ENCODE measurements around the gene CXCL14.
A peak's percentile ranks its signal among the peaks of the same experiment; 100 is the strongest.

The CXCL14 gene

GRCh38 chr5:135596157-135596763, 17.5 kb upstream of the CXCL14 start:
- peak; percentile 6 for DNase-seq

GRCh38 chr5:135594416-135594960, 15.7 kb upstream of the CXCL14 start:
- DNase-seq: peak; percentile 22

DNA sequence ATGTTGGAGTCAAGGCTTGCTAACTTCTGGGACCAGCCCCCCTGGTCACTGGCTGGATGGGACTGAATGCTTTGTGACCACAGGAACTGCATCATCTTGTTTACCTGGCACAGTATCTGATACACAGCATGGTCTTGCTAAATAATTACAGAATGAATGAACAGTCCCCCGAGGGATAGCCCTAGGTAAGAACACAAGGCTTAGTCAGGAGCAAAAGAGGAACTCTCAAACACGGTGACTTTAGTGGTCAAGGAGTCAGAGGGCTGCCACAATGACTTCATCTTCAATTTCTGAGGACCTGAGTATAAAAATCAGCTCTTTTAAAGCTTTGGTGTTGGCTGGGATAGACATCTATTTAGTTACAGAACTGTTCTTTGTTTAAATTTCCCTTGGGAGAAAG, 15.1 kb upstream of the CXCL14 start:
- peak; percentile 4 for DNase-seq

DNA sequence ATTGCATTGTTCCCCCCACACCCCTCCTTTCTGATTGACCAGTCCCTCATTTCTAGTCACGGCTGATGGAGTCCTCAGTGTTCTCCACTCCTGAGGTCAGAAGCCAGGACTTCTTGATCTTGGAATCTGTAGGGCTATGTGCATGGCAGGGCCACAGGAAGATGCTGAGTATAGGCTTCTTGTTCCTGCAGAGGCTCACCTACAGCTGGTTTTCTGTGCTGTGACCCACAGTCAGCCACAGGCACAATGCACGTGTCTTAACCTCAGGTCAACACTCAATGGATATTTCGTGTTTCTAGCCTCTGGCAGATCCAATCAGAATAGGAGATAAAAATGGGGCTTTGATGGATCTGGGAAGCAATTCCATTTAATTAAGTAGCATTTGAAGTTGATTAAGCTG, 14.3 kb upstream of the CXCL14 start:
- DNase-seq: peak; percentile 16

- peak; percentile 26 for DNase-seq
Observed at GRCh38 chr5:135592312-135593045, 13.7 kb upstream of the CXCL14 start.

DNA sequence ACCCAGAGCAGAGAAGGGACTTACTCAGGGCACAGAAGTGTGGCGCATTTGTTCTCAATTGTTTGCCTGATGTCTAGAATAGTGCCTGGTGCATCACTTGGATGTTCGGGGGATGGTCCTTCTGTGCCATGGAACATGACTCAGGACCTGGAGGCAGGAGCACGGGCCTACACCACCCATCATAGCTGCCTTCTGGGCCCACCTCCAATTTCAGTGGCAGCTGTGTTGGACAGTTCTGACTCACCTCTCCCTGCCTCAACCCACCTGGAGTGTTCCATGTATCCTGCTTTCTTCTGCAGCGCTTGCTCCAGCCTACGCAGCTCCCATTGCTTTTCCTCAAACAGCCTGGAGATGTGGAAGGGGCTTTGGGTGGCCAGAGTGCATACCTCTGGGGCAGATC, 12.5 kb upstream of the CXCL14 start:
- peak; percentile 46 for DNase-seq

DNA sequence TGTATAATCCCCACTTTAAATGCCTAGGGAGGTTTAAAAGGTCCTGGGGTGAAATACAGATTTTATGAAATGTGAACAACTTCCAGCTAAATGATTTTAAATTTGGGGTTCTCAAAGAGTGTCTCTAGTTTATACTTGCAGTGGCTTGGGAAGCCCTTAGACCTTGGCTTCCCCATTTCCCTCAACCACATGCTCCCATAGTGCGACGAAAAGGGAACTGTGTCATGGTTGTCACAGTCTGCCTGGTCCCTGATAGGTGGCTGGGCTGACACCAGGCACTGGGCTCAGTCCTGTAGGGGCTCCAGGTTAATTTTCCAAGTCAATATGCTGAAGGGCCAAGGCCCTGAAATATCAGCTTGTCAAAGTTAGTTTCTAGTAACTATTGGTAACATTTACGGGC, 10.4 kb upstream of the CXCL14 start:
- peak; percentile 4 for DNase-seq

DNA sequence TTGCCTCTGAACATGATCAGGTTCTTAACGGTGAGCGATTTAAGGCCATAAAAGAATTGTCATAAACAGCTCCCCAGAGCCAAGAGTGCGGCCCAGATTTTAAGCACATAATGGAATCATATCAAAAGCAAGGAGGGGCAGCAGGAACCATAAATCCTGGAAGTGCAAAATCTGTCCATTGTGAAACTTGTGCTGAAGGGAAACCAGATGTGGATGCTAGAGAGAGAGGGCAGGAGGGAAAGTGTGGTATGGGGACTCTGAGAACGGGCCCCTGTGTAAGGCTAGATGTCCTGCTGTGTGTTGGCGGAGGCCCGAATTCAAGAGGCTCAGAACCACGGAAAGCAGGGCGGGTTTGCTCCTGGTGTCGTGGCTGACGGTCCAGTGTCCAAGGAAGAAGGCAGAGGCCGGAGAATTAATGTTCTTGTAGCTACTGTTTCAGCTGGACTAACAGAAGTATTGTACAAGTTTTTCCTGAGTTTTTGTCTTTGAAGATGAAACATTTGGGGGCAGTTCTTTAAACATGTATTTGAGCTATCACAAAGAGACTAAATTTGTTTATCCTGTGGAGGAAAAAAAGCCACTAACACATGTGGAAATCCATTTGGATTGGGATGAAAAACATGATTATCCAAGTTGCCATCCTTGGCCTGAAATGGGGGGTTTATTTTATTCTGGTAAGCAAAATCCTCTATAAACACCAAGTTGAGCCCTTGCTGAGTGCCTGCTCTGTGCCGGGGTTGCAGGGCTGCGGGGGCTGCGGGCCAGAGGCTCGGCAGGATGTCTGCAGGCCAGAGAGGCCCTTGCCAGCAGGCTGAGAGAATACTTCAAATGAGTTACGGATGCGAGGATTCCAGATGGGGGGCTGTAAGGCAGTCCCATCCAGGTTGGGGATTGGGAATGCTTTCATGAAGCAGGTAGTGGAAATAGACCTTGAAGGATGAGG, 9.2 kb upstream of the CXCL14 start:
- peak; percentile 39 for DNase-seq

GRCh38 chr5:135584918-135585317, 6.1 kb upstream of the CXCL14 start:
- DNase-seq: no peak

DNA sequence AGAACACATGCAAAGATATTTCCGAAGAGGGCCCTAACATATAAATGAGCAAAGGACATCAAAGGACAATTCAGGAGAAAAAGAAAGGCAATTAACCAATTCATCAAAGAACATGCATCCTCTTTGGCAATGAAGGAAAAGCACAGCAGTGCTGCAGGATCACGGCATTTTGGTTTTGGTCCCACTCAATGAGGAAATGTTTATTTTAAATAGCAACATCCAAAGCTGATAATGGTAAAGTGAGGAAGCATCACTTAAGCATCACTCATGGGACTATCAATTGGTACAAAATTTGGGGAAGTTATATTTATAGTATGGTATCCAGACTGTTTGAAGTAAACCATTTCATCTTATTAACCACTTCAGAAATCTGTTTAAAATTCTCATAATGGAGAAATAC, 5.5 kb upstream of the CXCL14 start:
- no peak for DNase-seq

DNA sequence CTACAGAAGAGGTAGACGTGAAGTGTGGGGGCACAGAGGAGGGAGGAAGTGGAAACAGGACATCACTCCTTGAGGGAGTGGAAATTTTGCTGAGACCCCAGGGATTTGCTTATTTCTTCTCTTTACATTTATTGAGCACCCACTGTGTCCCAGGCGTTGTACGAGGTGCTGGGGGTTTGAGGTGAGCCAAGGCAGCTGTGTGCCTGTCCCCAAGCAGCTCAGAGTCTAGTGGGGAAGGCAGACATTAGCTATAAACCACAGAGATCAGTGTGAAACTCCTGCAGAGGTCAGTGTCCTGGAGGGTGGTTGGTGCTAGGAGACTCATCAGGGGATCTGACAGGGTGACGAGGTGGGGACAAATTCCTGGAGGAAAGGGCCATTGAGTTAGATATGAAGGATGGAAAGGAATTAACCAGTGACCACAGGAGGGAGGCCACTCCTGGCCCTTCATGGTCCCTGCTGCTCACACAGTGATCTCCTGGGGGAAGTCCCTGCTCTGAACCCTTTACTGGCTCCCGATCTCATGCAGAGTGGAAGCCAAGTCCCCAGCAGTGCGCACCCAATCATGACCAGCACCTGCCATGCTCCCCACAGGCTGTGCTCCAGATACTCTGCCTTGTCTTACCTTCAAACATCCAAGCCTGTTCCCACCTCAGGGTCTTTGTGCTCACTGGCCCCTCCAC, 3.4 kb upstream of the CXCL14 start:
- DNase-seq: no peak

DNA sequence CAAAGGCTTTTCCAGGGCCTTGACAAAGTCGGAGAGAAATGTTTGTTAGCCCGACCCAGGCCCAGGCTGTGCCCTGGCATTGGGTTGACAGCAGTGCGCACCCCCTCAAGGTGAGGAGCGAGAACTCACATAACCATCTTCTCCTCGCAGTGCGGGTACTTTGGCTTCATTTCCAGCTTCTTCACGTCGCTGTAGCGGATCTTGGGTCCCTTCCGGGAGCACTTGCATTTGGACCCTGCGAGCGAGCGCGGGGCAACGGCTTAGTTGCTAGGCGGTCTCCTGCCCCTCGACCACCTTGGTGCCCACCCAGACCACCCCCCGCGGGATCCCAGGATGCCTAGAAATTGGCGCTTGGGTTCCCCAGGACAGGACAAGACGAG, 496 bp downstream of the CXCL14 start:
- DNase-seq: no peak

DNA sequence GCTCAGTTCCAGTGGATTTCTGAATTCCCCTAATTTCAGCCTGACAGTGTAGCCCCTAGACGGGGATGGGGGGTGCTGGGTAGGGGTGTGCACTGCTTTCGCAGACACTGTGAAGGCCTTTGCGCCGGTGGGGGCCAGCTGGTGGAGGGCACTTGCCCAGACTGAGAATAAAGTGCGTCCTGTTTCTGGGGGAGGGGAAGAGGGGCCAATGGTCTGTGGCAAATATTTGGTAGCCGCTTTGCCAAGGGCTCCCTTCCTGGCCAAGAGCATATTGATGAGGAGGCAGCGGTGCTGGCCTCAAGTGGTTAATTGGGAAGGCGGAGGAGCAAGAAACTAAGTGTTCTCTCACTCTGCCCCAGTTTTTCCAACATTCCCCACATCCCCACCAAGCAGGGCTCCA, 1.4 kb downstream of the CXCL14 start:
- no peak for DNase-seq

DNA sequence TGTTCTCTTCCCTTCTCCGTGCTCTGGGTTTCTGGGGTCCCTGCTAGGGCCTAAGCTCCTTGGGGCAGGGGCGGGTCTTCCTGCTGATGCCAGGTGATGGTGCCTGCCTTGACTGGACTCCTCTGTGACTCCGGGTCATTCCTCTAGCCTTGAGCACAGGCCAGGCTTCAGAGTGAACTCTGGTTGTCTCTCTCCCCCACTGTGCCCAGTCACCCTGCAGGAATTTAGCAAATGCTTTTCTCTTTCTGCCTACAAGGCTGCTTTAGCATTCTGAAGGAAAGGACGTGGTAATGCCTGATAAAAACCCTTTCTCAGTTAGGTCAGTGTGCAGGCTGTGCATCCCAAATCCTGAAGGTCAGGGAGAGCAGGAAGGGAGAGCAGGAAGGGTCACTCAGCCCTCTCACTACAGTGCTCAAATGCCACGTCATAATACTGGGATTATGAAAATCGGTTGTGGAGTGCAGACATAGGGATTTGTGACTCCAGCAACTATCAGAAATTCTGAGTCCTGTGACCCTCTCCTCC, 2.7 kb downstream of the CXCL14 start:
- peak; percentile 78 for DNase-seq

DNA sequence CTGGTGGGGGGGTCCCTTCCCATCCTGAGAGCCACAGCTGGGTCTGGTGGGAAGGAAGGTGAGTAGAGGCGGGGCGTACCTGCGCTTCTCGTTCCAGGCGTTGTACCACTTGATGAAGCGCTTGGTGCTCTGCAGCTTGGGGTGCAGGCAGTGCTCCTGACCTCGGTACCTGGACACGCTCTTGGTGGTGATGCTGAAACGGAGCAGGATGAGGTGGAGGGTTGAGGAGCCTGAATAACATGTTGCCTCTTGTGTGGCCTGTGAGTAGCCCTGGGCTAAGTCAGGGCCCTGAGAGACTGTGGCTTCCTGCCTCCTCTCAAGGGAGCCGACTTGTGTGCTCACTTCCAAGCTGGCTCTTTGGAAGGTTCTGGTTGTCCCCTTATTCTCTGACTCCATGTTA, 4.3 kb downstream of the CXCL14 start:
- DNase-seq: no peak

GRCh38 chr5:135571902-135572301, 6.9 kb downstream of the CXCL14 start:
- no peak for DNase-seq

DNA sequence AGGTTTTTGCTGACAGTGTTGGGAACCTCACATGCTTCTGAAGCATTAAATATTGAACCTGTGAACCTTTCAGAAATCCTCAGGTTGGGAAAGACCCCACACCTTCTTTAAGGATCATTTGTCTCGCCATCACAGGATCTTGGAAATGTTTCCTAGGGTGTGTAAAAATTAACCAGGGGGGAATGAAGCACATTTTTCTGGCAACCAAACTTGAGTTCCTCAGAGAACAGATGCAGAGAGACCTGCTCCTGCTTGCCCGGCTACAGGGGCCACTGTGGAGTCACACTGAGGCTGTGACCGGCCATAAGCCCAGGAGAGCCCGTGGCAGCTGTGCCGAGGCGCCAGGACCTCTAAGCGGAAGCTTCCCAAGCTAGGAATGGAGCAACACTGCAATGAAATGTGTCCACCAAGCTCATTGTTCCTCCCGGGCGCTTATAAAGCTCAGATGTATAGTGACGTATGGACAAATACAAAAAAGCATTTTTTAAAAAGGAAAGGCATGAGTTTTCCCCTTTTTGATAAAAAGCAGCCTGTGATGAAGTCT, 7.7 kb downstream of the CXCL14 start:
- no peak for DNase-seq

- no peak for DNase-seq
Observed at GRCh38 chr5:135570453-135570764, 8.4 kb downstream of the CXCL14 start.

GRCh38 chr5:135569755-135570452, 8.9 kb downstream of the CXCL14 start:
- DNase-seq: peak; percentile 93

GRCh38 chr5:135568923-135569360, 9.8 kb downstream of the CXCL14 start:
- no peak for DNase-seq

- no peak for DNase-seq
Observed at GRCh38 chr5:135568246-135568645, 10.5 kb downstream of the CXCL14 start.

DNA sequence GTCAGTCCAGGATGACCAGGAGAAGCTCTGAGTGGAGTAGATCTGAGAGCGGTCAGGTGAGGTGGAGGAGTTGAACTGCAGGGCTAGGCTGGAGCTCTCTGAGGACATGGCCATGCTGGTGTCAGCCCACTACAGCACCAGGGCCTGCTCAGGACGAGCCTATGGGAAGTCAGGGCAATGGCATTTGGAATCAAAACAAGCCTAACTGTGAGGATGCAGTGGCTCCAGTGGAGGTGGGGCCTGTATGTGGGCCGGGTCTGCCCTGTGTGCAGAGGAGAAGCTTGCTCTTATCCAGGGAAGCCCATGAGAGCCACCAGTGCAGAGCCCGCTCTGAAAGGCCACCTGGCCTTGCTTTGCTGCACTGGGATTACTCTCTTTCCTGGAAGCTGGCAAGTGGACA, 11.1 kb downstream of the CXCL14 start:
- DNase-seq: peak; percentile 76
